ENCODE data around the gene APOBEC4. TPM values are rescaled to one million over a fixed set of nuclear protein-coding genes. Genes with fewer than 3 reads are reported as not detected.

APOBEC4 gene
- total RNA-seq, 1 experiment from 2014 or later = not detected

- intact Hi-C loops (cut with micrococcal nuclease; ENCODE audit: unreplicated experiment) = no loop called here
- BruUV-seq (replicated peaks) = no TSS peak
- Histone ChIP-seq H3K4me1 (ENCODE audit: control insufficient read depth, insufficient read depth, low read length) (no peaks in the 10 kb centered on the region), H3K36me3 (ENCODE audit: control insufficient read depth, insufficient read depth, low read length) (no peaks in the 10 kb centered on the region), H3K27ac (ENCODE audit: low read length) (no peak overlapping the region), H3K27me3 (ENCODE audit: control insufficient read depth, insufficient read depth, low read length) (no peaks in the 10 kb centered on the region), H3K9me3 (ENCODE audit: control insufficient read depth, insufficient read depth, low read depth, low read length) (no peaks in the 10 kb centered on the region), H3K4me3 (ENCODE audit: low read depth in 2 of 2, low read length in 2 of 2) (no peak overlapping the region)
- no peak for ATAC-seq
- ChIA-PET POLR2A (no interaction called here), CTCF (no interaction called here)
- in situ Hi-C loops (cut with HindIII; ENCODE audit: low pct_unique_long_range_greater_than_20kb, low sequenced_read_pairs) = no loop called here
- TF ChIP-seq TCF7L2 (IDR thresholded peaks at IDR 0.05; ENCODE audit: low read depth, low read length) (no peak), REST (IDR thresholded peaks at IDR 0.05; ENCODE audit: insufficient read depth in 1 of 2, low read depth in 2 of 2, low read length in 1 of 2) (no peak), POLR2AphosphoS5 (IDR thresholded peaks at IDR 0.05; ENCODE audit: low read depth, low read length) (no peak), SIN3A (IDR thresholded peaks at IDR 0.05; ENCODE audit: borderline replicate concordance, insufficient read depth, low read depth, low read length) (no peak)
- TF ChIP-seq, protein P1, sequence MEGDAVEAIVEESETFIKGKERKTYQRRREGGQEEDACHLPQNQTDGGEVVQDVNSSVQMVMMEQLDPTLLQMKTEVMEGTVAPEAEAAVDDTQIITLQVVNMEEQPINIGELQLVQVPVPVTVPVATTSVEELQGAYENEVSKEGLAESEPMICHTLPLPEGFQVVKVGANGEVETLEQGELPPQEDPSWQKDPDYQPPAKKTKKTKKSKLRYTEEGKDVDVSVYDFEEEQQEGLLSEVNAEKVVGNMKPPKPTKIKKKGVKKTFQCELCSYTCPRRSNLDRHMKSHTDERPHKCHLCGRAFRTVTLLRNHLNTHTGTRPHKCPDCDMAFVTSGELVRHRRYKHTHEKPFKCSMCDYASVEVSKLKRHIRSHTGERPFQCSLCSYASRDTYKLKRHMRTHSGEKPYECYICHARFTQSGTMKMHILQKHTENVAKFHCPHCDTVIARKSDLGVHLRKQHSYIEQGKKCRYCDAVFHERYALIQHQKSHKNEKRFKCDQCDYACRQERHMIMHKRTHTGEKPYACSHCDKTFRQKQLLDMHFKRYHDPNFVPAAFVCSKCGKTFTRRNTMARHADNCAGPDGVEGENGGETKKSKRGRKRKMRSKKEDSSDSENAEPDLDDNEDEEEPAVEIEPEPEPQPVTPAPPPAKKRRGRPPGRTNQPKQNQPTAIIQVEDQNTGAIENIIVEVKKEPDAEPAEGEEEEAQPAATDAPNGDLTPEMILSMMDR (IDR thresholded peaks at IDR 0.05) = no peak
- no peak for DNase-seq (ENCODE audit: low read depth, low spot score)
Measured at GRCh38 chr1:183702087-183702812, 49.1 kb upstream of the APOBEC4 start.

GRCh38 chr1:183699616-183700160, 46.6 kb upstream of the APOBEC4 start:
- no TSS peak for BruUV-seq (replicated peaks)
- DNase-seq (ENCODE audit: low read depth, low spot score) (peak; percentile 32), ATAC-seq (no peak)
- intact Hi-C loops (cut with micrococcal nuclease; ENCODE audit: unreplicated experiment) = no loop called here
- CTCF ChIA-PET = interaction anchor here (0.7 kb wide), 1 partner anchor 123 kb away, joined by 3 read pairs; no protein-coding TSS in a partner anchor
- H3K4me3 ChIP-seq (ENCODE audit: low read depth in 2 of 2, low read length in 2 of 2) = no peak overlapping the region
- TF ChIP-seq REST (IDR thresholded peaks at IDR 0.05; ENCODE audit: insufficient read depth in 1 of 2, low read depth in 2 of 2, low read length in 1 of 2) = no peak
- TF ChIP-seq SIN3A (IDR thresholded peaks at IDR 0.05; ENCODE audit: borderline replicate concordance, insufficient read depth, low read depth, low read length) = no peak
- TF ChIP-seq, protein P1 (IDR thresholded peaks at IDR 0.05) = no peak
- no peak for TF ChIP-seq TCF7L2 (IDR thresholded peaks at IDR 0.05; ENCODE audit: low read depth, low read length)
- POLR2A ChIA-PET = no interaction called here
- H3K9me3 ChIP-seq (ENCODE audit: control insufficient read depth, insufficient read depth, low read depth, low read length) = no peaks in the 10 kb centered on the region
- in situ Hi-C loops (cut with HindIII; ENCODE audit: low pct_unique_long_range_greater_than_20kb, low sequenced_read_pairs) = no loop called here
- H3K27me3 ChIP-seq (ENCODE audit: control insufficient read depth, insufficient read depth, low read length) = no peaks in the 10 kb centered on the region
- H3K27ac ChIP-seq (ENCODE audit: low read length) = no peak overlapping the region
- no peaks in the 10 kb centered on the region for H3K36me3 ChIP-seq (ENCODE audit: control insufficient read depth, insufficient read depth, low read length)
- H3K4me1 ChIP-seq (ENCODE audit: control insufficient read depth, insufficient read depth, low read length) = no peaks in the 10 kb centered on the region

All from Panc1 (cell line).